Sigmoid colon (tissue), 7 donors: ENCODE data around the gene MRPS11. TPM values are rescaled to one million over a fixed set of nuclear protein-coding genes. Genes with fewer than 3 reads are reported as not detected.

Source experiments
- DNase-seq: peaks from one replicate; pipeline ENCODE4 v3.0.0-alpha.2; 2019
- H3K27ac ChIP-seq, 4 donors: fragments of 200-600 bp; sonication (generic); one replicate each; pipeline ENCODE4 v1.5.1; 2016 to 2019; ENCODE audit warnings: mild to moderate bottlenecking in 1 of 4
- H3K27me3 ChIP-seq, 3 donors: fragments of 200-600 bp; sonication (generic); one replicate each; pipeline ENCODE4 v1.5.1; 2019; ENCODE audit warnings: mild to moderate bottlenecking in 1 of 3
- H3K36me3 ChIP-seq, 4 donors: fragments of 200-600 bp; sonication (generic); one replicate each; pipeline ENCODE4 v1.5.1; 2016 to 2019
- H3K4me1 ChIP-seq, 4 donors: fragments of 200-600 bp; sonication (generic); one replicate each; pipeline ENCODE4 v1.5.1; 2017 to 2019
- H3K4me3 ChIP-seq, 4 donors: fragments of 200-600 bp; sonication (generic); one replicate each; pipeline ENCODE4 v1.5.1; 2017 to 2019; ENCODE audit warnings: mild to moderate bottlenecking in 2 of 4, moderate library complexity in 1 of 4
- H3K9me3 ChIP-seq, 4 donors: fragments of 200-600 bp in 3 of 4; sonication (generic) in 3 of 4; one replicate each; pipeline versions ENCODE4 v1.5.1 to v1.6.1; 2013 to 2019
- EP300 ChIP-seq, 4 donors: sonication (generic); formaldehyde crosslinking; IDR thresholded peaks; one replicate each; pipeline ENCODE4 v1.6.1; 2017; ENCODE audit warnings: antibody characterized with exemption in 4 of 4
- POLR2A ChIP-seq, 2 donors: fragments of 450-650 bp; IDR thresholded peaks; one replicate each; pipeline ENCODE4 v1.6.1; 2016; ENCODE audit warnings: antibody characterized with exemption in 2 of 2, mild to moderate bottlenecking in 2 of 2, moderate library complexity in 2 of 2
- POLR2AphosphoS5 ChIP-seq, 4 donors: sonication (generic); formaldehyde crosslinking; IDR thresholded peaks; one replicate each; pipeline ENCODE4 v1.6.1; 2017; ENCODE audit warnings: antibody characterized with exemption in 4 of 4
- WGBS, 2 donors: extraction: QIAGEN DNeasy Blood & Tissue Kit; methylation state at CpG; one replicate each; pipeline ENCODE4 v1.1.7; 2013; 5-methylcytosine and 5-hydroxymethylcytosine counted together
- intact Hi-C: fragments of 100-400 bp; cut with DNase I; formaldehyde crosslinking; loops from one replicate; pipeline ENCODE4 v1.15.1; 2023
- polyA plus RNA-seq, 3 donors: library from polyadenylated mRNA; stranded (reverse); fragments of 200-250 nt; gene quantifications; one replicate each; pipeline ENCODE4 v1.2.3, GENCODE V29; 2013
- total RNA-seq, 4 donors: library from RNA; depleted of rRNA; stranded (reverse); fragments of >200 nt; gene quantifications; one replicate each; pipeline ENCODE4 v1.1.0, GENCODE V29; 2016
- TF ChIP-seq, protein P1 (sequence below), 4 experiments: fragments of 450-650 bp in 3 of 4; fragments of 200-600 bp in 1 of 4; IDR thresholded peaks; one replicate each; pipeline ENCODE4 v1.5.1; 2016 to 2019; ENCODE audit warnings: antibody characterized with exemption in 4 of 4, mild to moderate bottlenecking in 3 of 4, moderate library complexity in 2 of 4
- donor health status: healthy with polysubstance abuse.
- donor health status: Bipolar disorder and iron deficiency.
- donor health status: healthy.

MRPS11 gene
- total and polyA plus RNA-seq, 7 donors: 18.8 to 84.6 (median 46.0) TPM

DNA sequence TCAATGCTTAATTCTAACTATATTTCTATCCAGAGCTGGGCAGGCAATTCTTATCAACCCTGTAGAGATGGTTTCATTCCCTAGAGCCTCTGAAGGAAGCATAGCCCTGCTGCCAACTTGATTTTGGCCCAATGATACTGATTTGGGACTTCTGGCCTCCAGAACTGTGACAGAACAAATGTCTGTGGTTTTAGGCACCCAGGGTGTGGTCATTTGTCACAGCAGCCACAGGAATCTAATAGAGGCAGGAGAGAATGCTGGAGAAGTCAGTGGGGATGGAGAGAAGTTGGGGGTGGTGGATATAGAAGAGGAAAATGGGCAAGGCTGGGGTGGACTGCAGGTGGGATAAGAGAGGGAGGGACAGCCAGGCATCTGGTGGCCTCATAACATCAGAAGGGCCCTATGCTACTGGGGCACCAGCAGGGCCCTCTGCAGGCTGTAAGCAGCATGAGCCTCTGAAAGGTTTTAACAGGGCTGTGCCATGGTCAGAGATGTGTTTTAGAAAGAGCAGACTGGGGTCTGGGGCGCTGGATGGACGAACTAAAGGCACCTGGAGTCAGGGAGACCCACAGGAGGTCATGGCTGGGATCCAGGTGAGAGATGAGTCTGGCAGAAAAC is 19.8 kb downstream of the MRPS11 start:
- Histone ChIP-seq H3K27ac (no peak overlapping the region), H3K27me3 (no peaks in the 10 kb centered on the region), H3K9me3 (no peaks in the 10 kb centered on the region), H3K4me3 (no peak overlapping the region), H3K36me3 (no peaks in the 10 kb centered on the region), H3K4me1 (no peaks in the 10 kb centered on the region)
- 83 to 85% methylated on average over 2 of the region's 2 CpGs for WGBS, 2 donors
- TF ChIP-seq EP300 (IDR thresholded peaks at IDR 0.05): no peak
- no peak for TF ChIP-seq POLR2AphosphoS5 (IDR thresholded peaks at IDR 0.05)
- TF ChIP-seq, protein P1, sequence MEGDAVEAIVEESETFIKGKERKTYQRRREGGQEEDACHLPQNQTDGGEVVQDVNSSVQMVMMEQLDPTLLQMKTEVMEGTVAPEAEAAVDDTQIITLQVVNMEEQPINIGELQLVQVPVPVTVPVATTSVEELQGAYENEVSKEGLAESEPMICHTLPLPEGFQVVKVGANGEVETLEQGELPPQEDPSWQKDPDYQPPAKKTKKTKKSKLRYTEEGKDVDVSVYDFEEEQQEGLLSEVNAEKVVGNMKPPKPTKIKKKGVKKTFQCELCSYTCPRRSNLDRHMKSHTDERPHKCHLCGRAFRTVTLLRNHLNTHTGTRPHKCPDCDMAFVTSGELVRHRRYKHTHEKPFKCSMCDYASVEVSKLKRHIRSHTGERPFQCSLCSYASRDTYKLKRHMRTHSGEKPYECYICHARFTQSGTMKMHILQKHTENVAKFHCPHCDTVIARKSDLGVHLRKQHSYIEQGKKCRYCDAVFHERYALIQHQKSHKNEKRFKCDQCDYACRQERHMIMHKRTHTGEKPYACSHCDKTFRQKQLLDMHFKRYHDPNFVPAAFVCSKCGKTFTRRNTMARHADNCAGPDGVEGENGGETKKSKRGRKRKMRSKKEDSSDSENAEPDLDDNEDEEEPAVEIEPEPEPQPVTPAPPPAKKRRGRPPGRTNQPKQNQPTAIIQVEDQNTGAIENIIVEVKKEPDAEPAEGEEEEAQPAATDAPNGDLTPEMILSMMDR (IDR thresholded peaks at IDR 0.05): no peak
- no peak for TF ChIP-seq POLR2A (IDR thresholded peaks at IDR 0.05)
- no peak for DNase-seq
- intact Hi-C loops: no loop called here

- Histone ChIP-seq H3K36me3 (no peaks in the 10 kb centered on the region), H3K27me3 (no peaks in the 10 kb centered on the region), H3K9me3 (no peaks in the 10 kb centered on the region), H3K4me3 (no peak overlapping the region), H3K27ac (no peak overlapping the region), H3K4me1 (no peaks in the 10 kb centered on the region)
- 73 to 79% methylated on average over 11 of the region's 11 CpGs for WGBS, 2 donors
- intact Hi-C loops: no loop called here
- DNase-seq: no peak
- no peak for TF ChIP-seq EP300 (IDR thresholded peaks at IDR 0.05)
- TF ChIP-seq, protein P1 (IDR thresholded peaks at IDR 0.05): no peak
- TF ChIP-seq POLR2A (IDR thresholded peaks at IDR 0.05): no peak
- TF ChIP-seq POLR2AphosphoS5 (IDR thresholded peaks at IDR 0.05): no peak
Measured at GRCh38 chr15:88487796-88488523, 20.5 kb downstream of the MRPS11 start.

GRCh38 chr15:88489321-88489720 is 21.8 kb downstream of the MRPS11 start:
- Histone ChIP-seq H3K27ac (no peak overlapping the region), H3K4me3 (no peak overlapping the region), H3K9me3 (no peaks in the 10 kb centered on the region), H3K4me1 (no peaks in the 10 kb centered on the region), H3K27me3 (no peaks in the 10 kb centered on the region), H3K36me3 (no peaks in the 10 kb centered on the region)
- TF ChIP-seq, protein P1 (IDR thresholded peaks at IDR 0.05): no peak
- TF ChIP-seq POLR2AphosphoS5 (IDR thresholded peaks at IDR 0.05) (no peak), EP300 (IDR thresholded peaks at IDR 0.05) (no peak), POLR2A (IDR thresholded peaks at IDR 0.05) (no peak)
- intact Hi-C loops: no loop called here
- WGBS, 2 donors: 90 to 92% methylated on average over 4 of the region's 4 CpGs
- no peak for DNase-seq

- Histone ChIP-seq H3K4me3 (no peak overlapping the region), H3K27ac (no peak overlapping the region), H3K36me3 (no peaks in the 10 kb centered on the region), H3K9me3 (no peaks in the 10 kb centered on the region), H3K4me1 (no peaks in the 10 kb centered on the region), H3K27me3 (no peaks in the 10 kb centered on the region)
- intact Hi-C loops: no loop called here
- WGBS, 2 donors: 93% methylated on average over 3 of the region's 3 CpGs
- no peak for DNase-seq
- TF ChIP-seq, protein P1 (IDR thresholded peaks at IDR 0.05): no peak
- TF ChIP-seq EP300 (IDR thresholded peaks at IDR 0.05) (no peak), POLR2A (IDR thresholded peaks at IDR 0.05) (no peak), POLR2AphosphoS5 (IDR thresholded peaks at IDR 0.05) (no peak)
Measured at GRCh38 chr15:88490036-88490435, 22.5 kb downstream of the MRPS11 start.
